GM12878 (cell line): Measurements from ENCODE around the gene LGI4. TPM values are rescaled to one million over a fixed set of nuclear protein-coding genes. Genes with fewer than 3 reads are reported as not detected.

ENCODE experiments used
- ATAC-seq: fragments of 200-7000 bp; cut with Tn5 transposase; 3 replicates; pipeline ENCODE4 v1.9.1; 2020; ENCODE audit warnings: mild to moderate bottlenecking, moderate library complexity
- BruUV-seq: library from RNA; stranded (reverse); fragments of 400-500 nt; replicated peaks from 2 replicates; lab custom pipeline; 2021; lab: Mats Ljungman, UMichigan
- CTCF ChIA-PET: fragments of 300-600 bp; sonication (Branson Sonifier 250); formaldehyde crosslinking; extraction: SDS; loops from one replicate; lab custom pipeline; 2021; ENCODE audit warnings: inconsistent platforms; lab: Yijun Ruan, JAX
- POLR2A ChIA-PET: fragments of 350-600 bp; formaldehyde crosslinking; extraction: SDS; loops from one replicate; lab custom pipeline; 2021; ENCODE audit warnings: inconsistent platforms; lab: Charles Lee
- RAD21 ChIA-PET: fragments of 300-600 bp; sonication (Branson Sonifier 250); formaldehyde crosslinking; loops from one replicate; lab custom pipeline; 2023; ENCODE audit warnings: antibody characterized with exemption; ENCODE audit not compliant: unreplicated experiment; lab: Charles Lee
- SMC1A ChIA-PET: fragments of 300-600 bp; sonication (Branson Sonifier 250); formaldehyde crosslinking; loops from one replicate; lab custom pipeline; 2023; ENCODE audit not compliant: unreplicated experiment, uncharacterized antibody; lab: Charles Lee
- DNase-seq: peaks from one replicate; pipeline ENCODE4 v3.0.0-alpha.2; 2011; ENCODE audit warnings: low read depth, low spot score
- FAIRE-seq: peaks from 3 replicates; lab custom pipeline; 2011; peaks lifted over from hg19 to GRCh38; lab: Jason Lieb, UNC
- H2AFZ ChIP-seq: 2 replicates; pipeline ENCODE4 v1.6.0; 2011; ENCODE audit warnings: low read depth, low read length, control low read depth; ENCODE audit not compliant: control insufficient read depth
- H3K27ac ChIP-seq: 2 replicates; pipeline ENCODE4 v1.5.1; 2011; ENCODE audit warnings: control low read depth; ENCODE audit not compliant: control insufficient read depth, insufficient read depth
- H3K27me3 ChIP-seq, 2 experiments: replicated peaks in 1 of 2; 2 replicates each; pipeline versions ENCODE4 v1.6.0 to v1.6.1; 2011; ENCODE audit warnings: low read length in 1 of 2; ENCODE audit not compliant: control insufficient read depth in 2 of 2, insufficient read depth in 2 of 2
- H3K36me3 ChIP-seq, 2 experiments: 2 replicates each; pipeline ENCODE4 v1.5.1; 2011; ENCODE audit warnings: low read length in 1 of 2; ENCODE audit not compliant: control insufficient read depth in 2 of 2, insufficient read depth in 2 of 2
- H3K4me1 ChIP-seq: 2 replicates; pipeline ENCODE4 v1.6.1; 2011; ENCODE audit warnings: mild to moderate bottlenecking, low read length, moderate library complexity, mixed read lengths; ENCODE audit not compliant: control insufficient read depth, insufficient read depth
- H3K4me2 ChIP-seq: 2 replicates; pipeline ENCODE4 v1.6.0; 2011; ENCODE audit warnings: control low read depth; ENCODE audit not compliant: control insufficient read depth, insufficient read depth
- H3K4me3 ChIP-seq: fragments of 200-600 bp; sonication (generic); 2 replicates; pipeline ENCODE4 v1.5.1; 2016
- H3K79me2 ChIP-seq: 2 replicates; pipeline ENCODE4 v1.6.0; 2011; ENCODE audit warnings: low read length; ENCODE audit not compliant: control insufficient read depth, insufficient read depth
- H3K9ac ChIP-seq: 2 replicates; pipeline ENCODE4 v1.8.0; 2011; ENCODE audit warnings: low read length, control low read depth, mixed read lengths; ENCODE audit not compliant: control insufficient read depth, insufficient read depth
- H3K9me3 ChIP-seq: replicated peaks from 3 replicates; pipeline ENCODE4 v1.5.1; 2011; ENCODE audit warnings: mild to moderate bottlenecking, low read length; ENCODE audit not compliant: control insufficient read depth, insufficient read depth
- H4K20me1 ChIP-seq: 2 replicates; pipeline ENCODE4 v1.6.0; 2011; ENCODE audit not compliant: control insufficient read depth, insufficient read depth
- GABPA ChIP-seq: IDR thresholded peaks from 2 replicates; pipeline ENCODE4 v1.6.1; 2014; ENCODE audit warnings: antibody characterized with exemption, low read depth, mild to moderate bottlenecking, inconsistent platforms
- HDGF ChIP-seq: fragments of 450-650 bp; IDR thresholded peaks from 2 replicates; pipeline ENCODE4 v1.6.1; 2016; ENCODE audit warnings: antibody characterized with exemption
- IKZF1 ChIP-seq: fragments of 450-650 bp; conservative IDR thresholded peaks from 2 replicates; pipeline ENCODE4 v1.6.1; 2017; ENCODE audit warnings: antibody characterized with exemption, mild to moderate bottlenecking
- IKZF2 ChIP-seq, 2 experiments: fragments of 450-650 bp; IDR thresholded peaks; 2 replicates each; pipeline ENCODE4 v1.6.1; 2017; ENCODE audit warnings: mild to moderate bottlenecking in 2 of 2, moderate library complexity in 2 of 2
- MYC ChIP-seq: IDR thresholded peaks from 2 replicates; pipeline ENCODE4 v1.6.1; 2011; ENCODE audit warnings: mild to moderate bottlenecking, low read length, moderate library complexity, inconsistent platforms; ENCODE audit not compliant: insufficient read depth, insufficient replicate concordance, insufficient read length, severe bottlenecking
- POLR2A ChIP-seq: IDR thresholded peaks from 2 replicates; pipeline ENCODE4 v1.6.1; 2011; ENCODE audit warnings: low read depth, mild to moderate bottlenecking, low read length
- POLR2AphosphoS5 ChIP-seq: IDR thresholded peaks from 2 replicates; pipeline ENCODE4 v1.6.1; 2011; ENCODE audit warnings: mild to moderate bottlenecking, low read length, inconsistent platforms
- RAD51 ChIP-seq: fragments of 450-650 bp; IDR thresholded peaks from 2 replicates; pipeline ENCODE4 v1.6.1; 2016; ENCODE audit warnings: moderate library complexity, mild to moderate bottlenecking, inconsistent platforms
- RBBP5 ChIP-seq: fragments of 200-600 bp; sonication (generic); conservative IDR thresholded peaks from 2 replicates; pipeline ENCODE4 v1.6.1; 2016
- RCOR1 ChIP-seq: conservative IDR thresholded peaks from 2 replicates; pipeline ENCODE4 v1.6.1; 2012; ENCODE audit warnings: low read depth, low read length, improper control_type of control experiment
- RUNX3 ChIP-seq: IDR thresholded peaks from 2 replicates; pipeline ENCODE4 v1.6.1; 2012; ENCODE audit warnings: low read length, inconsistent platforms
- STAT3 ChIP-seq: IDR thresholded peaks from 2 replicates; pipeline ENCODE4 v1.6.1; 2011; ENCODE audit warnings: low read depth, low read length, improper control_type of control experiment
- YBX1 ChIP-seq: fragments of 450-650 bp; IDR thresholded peaks from 2 replicates; pipeline ENCODE4 v1.6.1; 2016; ENCODE audit warnings: antibody characterized with exemption
- ZNF274 ChIP-seq: IDR thresholded peaks from one replicate; pipeline ENCODE4 v1.8.0; 2011; ENCODE audit not compliant: insufficient read length, insufficient read depth
- WGBS: methylation state at CpG from one replicate; pipeline ENCODE4 v1.1.6; 2016; ENCODE audit warnings: low lambda C conversion rate; ENCODE audit not compliant: insufficient replicate concordance, insufficient coverage; ENCODE audit errors: missing lambda C conversion rate; 5-methylcytosine and 5-hydroxymethylcytosine counted together
- in situ Hi-C: fragments of 300-500 bp; cut with MboI; formaldehyde crosslinking; loops from 9 replicates; pipeline ENCODE4 v1.14.3; 2018; ENCODE audit warnings: mixed read lengths
- intact Hi-C: fragments of 100-400 bp; cut with micrococcal nuclease; formaldehyde crosslinking; loops from one replicate; pipeline ENCODE4 v1.14.2; 2022; ENCODE audit not compliant: unreplicated experiment
- polyA plus RNA-seq, 11 experiments: library from polyadenylated mRNA; depleted of rRNA in 4 of 11; unstranded in 6 of 11; stranded (reverse) in 5 of 11; fragments of >200 nt; fragmentation: Nextera tagmentation in 4 of 11; fragmentation: Illumina TruSeq in 1 of 11; extraction: Ambion mirVana in 4 of 11; extraction: Trizol in 1 of 11; gene quantifications; 1 replicate in 1 of 11; 2 replicates in 10 of 11; pipeline versions ENCODE4 v1.2.1 to v1.2.3, GENCODE V29; 2011 to 2016; ENCODE audit warnings: inconsistent platforms in 2 of 11, missing spikeins in 2 of 11, low read depth in 1 of 11
- total RNA-seq, 4 experiments: library from RNA; depleted of rRNA in 3 of 4; stranded (reverse); fragments of >200 nt in 3 of 4; fragmentation: Illumina TruSeq in 1 of 4; extraction: Trizol in 1 of 4; gene quantifications; 2 replicates each; pipeline versions ENCODE4 v1.2.1 to v1.2.3, GENCODE V29; 2013 to 2021

Gene LGI4
- total and polyA plus RNA-seq, 10 of the 15 experiments (the other 5 are each of a cell fraction or from before 2014, with no cell fraction given), result 0.11 TPM; not detected in 9

DNA sequence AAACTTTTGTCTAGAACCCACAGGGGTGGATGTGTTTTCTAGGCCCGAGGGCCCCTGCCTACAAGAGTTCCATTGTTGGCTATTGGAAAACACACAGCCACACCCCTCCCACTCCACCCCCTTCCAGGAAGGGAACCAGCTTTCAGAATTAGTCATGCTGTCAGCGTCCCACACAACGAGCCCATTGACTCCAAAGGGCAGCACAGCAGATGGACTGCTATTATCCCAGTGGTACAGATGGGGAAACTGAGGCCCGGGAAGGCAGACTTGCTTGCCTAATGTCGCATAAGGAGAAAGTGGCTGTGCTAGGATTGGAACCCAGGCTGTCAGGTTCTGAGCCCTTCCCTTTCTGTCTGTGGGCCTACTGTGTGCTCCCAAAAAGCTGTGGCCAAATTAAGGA is 27.3 kb downstream of the LGI4 start:
- peaks cover 0 to 2% of the 10 kb centered on the region in 2 experiments; a peak in 1 of 4 replicates for H3K27me3 ChIP-seq
- BruUV-seq, result no TSS peak
- 20% methylated on average over 5 of the region's 5 CpGs for WGBS
- H3K4me1 ChIP-seq, result no peaks in the 10 kb centered on the region
- no peak overlapping the region for H3K9ac ChIP-seq
- intact Hi-C loops (no loop called here), in situ Hi-C loops (no loop called here)
- H3K9me3 ChIP-seq, result no peaks in the 10 kb centered on the region; the same call in 2 of the 3 replicates
- no peaks in the 10 kb centered on the region for H4K20me1 ChIP-seq
- TF ChIP-seq YBX1 (no peak), STAT3 (no peak), RBBP5 (no peak), RAD51 (no peak), GABPA (no peak), MYC (no peak), POLR2A (no peak), RUNX3 (no peak), IKZF1 (0 out of 2 replicates have a peak, but pooled peaks have one; percentile 46), RCOR1 (no peak), IKZF2 (IDR thresholded peaks at IDR 0.05) (peak; percentile 38 to 50; a peak in 2 of 4 replicates), HDGF (no peak), POLR2AphosphoS5 (no peak), ZNF274 (no peak)
- SMC1A ChIA-PET, result no interaction called here
- RAD21 ChIA-PET, result interaction anchor here (0.6 kb wide), 1 partner anchor 11 kb away, joined by 3 read pairs; no protein-coding TSS in a partner anchor
- no peak for DNase-seq
- CTCF ChIA-PET, result no interaction called here
- no peak overlapping the region for H3K27ac ChIP-seq
- no peak for FAIRE-seq
- no peak overlapping the region for H3K4me3 ChIP-seq
- H3K4me2 ChIP-seq, result no peak overlapping the region
- no peaks in the 10 kb centered on the region for H3K36me3 ChIP-seq
- POLR2A ChIA-PET, result interaction anchor here (1.1 kb wide), 1 partner anchor 17 kb away, joined by 3 read pairs; no protein-coding TSS in a partner anchor
- no peak for ATAC-seq
- no peak overlapping the region for H2AFZ ChIP-seq
- H3K79me2 ChIP-seq, result no peaks in the 10 kb centered on the region
